ENCODE data around the gene PDE8A. TPM values are rescaled to one million over a fixed set of nuclear protein-coding genes. Genes with fewer than 3 reads are reported as not detected.
A peak's percentile ranks its signal among the peaks of the same experiment; 100 is the strongest.

The PDE8A gene
- total RNA-seq, 1 donor from 2014 or later: 23.7 TPM

DNA sequence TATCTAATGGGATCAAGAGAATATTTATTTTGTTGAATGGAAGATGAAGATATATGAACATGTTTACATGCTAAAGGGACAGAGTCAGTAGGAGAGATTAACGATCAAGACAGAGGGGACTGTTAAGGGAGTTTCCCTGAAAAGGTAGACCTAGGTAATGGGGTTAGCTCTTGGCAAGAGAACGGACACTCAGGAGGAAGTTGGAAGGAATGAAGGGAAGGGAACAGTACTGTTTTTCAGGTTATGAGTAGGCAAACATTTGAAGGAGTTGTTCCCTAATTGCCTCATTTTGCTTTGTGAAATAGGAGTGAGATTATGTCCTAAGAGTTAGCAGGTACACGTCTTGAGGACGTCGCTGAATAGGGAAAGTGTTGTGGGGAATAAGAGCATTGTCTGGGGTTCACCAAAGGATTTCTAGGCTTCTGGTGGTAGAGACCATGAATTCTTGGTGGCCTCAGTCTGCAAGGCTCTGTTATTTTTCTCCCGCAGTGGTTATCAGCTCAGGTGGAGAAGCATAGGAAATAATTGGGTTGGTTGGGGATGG, 41.3 kb downstream of the PDE8A start:
- H3K4me1 Mint-ChIP-seq (ENCODE audit: unreplicated experiment): peaks cover 38% of the 10 kb centered on the region
- no peak for TF ChIP-seq CTCF (IDR thresholded peaks at IDR 0.05)

GRCh38 chr15:85024003-85024402, 42.3 kb downstream of the PDE8A start:
- H3K4me3 Mint-ChIP-seq (ENCODE audit: unreplicated experiment): no peak overlapping the region
- H3K9me3 Mint-ChIP-seq (ENCODE audit: unreplicated experiment): no peaks in the 10 kb centered on the region
- H3K4me1 Mint-ChIP-seq (ENCODE audit: unreplicated experiment): peaks cover 38% of the 10 kb centered on the region
- no peaks in the 10 kb centered on the region for H3K27me3 Mint-ChIP-seq (ENCODE audit: unreplicated experiment)
- H3K27ac Mint-ChIP-seq (ENCODE audit: unreplicated experiment): no peak overlapping the region
- TF ChIP-seq CTCF (IDR thresholded peaks at IDR 0.05): no peak
- DNase-seq (ENCODE audit: extremely low spot score, unreplicated experiment): no peak
- no peaks in the 10 kb centered on the region for H3K36me3 Mint-ChIP-seq (ENCODE audit: unreplicated experiment)

More for the DNA sequence above, 41.3 kb downstream of the PDE8A start:
- H3K27ac Mint-ChIP-seq (ENCODE audit: unreplicated experiment): no peak overlapping the region
- DNase-seq (ENCODE audit: extremely low spot score, unreplicated experiment): no peak
- H3K27me3 Mint-ChIP-seq (ENCODE audit: unreplicated experiment): no peaks in the 10 kb centered on the region
- no peaks in the 10 kb centered on the region for H3K9me3 Mint-ChIP-seq (ENCODE audit: unreplicated experiment)
- no peaks in the 10 kb centered on the region for H3K36me3 Mint-ChIP-seq (ENCODE audit: unreplicated experiment)
- no peak overlapping the region for H3K4me3 Mint-ChIP-seq (ENCODE audit: unreplicated experiment)

- no peak for TF ChIP-seq CTCF (IDR thresholded peaks at IDR 0.05)
- Mint-ChIP-seq H3K9me3 (ENCODE audit: unreplicated experiment) (no peaks in the 10 kb centered on the region), H3K4me3 (ENCODE audit: unreplicated experiment) (no peak overlapping the region), H3K27me3 (ENCODE audit: unreplicated experiment) (no peaks in the 10 kb centered on the region), H3K4me1 (ENCODE audit: unreplicated experiment) (peaks cover 37% of the 10 kb centered on the region), H3K27ac (ENCODE audit: unreplicated experiment) (peak overlapping the region; percentile 3), H3K36me3 (ENCODE audit: unreplicated experiment) (no peaks in the 10 kb centered on the region)
- no peak for DNase-seq (ENCODE audit: extremely low spot score, unreplicated experiment)
Observed at GRCh38 chr15:85024509-85025336, 43.1 kb downstream of the PDE8A start.

GRCh38 chr15:85025516-85026251, 44.0 kb downstream of the PDE8A start:
- H3K4me1 Mint-ChIP-seq (ENCODE audit: unreplicated experiment): peaks cover 39% of the 10 kb centered on the region
- no peak for TF ChIP-seq CTCF (IDR thresholded peaks at IDR 0.05)
- no peak overlapping the region for H3K4me3 Mint-ChIP-seq (ENCODE audit: unreplicated experiment)
- no peak for DNase-seq (ENCODE audit: extremely low spot score, unreplicated experiment)
- no peaks in the 10 kb centered on the region for H3K36me3 Mint-ChIP-seq (ENCODE audit: unreplicated experiment)
- H3K27ac Mint-ChIP-seq (ENCODE audit: unreplicated experiment): peak overlapping the region; percentile 48
- no peaks in the 10 kb centered on the region for H3K9me3 Mint-ChIP-seq (ENCODE audit: unreplicated experiment)
- H3K27me3 Mint-ChIP-seq (ENCODE audit: unreplicated experiment): no peaks in the 10 kb centered on the region

Data from osteocyte (in vitro differentiated cells).